Fibroblast of lung (primary cell): Measurements from ENCODE around the gene CHST12.

ENCODE experiments used
- EZH2 ChIP-seq: IDR thresholded peaks from 2 replicates; pipeline ENCODE4 v1.5.1; 2012; ENCODE audit warnings: low read length, control low read depth, mild to moderate bottlenecking; ENCODE audit errors: missing control alignments
- TF ChIP-seq, protein P1 (sequence below), 2 donors: IDR thresholded peaks in 1 of 2; conservative IDR thresholded peaks in 1 of 2; 1 replicate in 1 of 2; 2 replicates in 1 of 2; pipeline ENCODE4 v1.5.1; 2011 to 2012; ENCODE audit warnings: low read length in 2 of 2, control low read depth in 1 of 2, inconsistent platforms in 1 of 2, low read depth in 1 of 2, mild to moderate bottlenecking in 1 of 2

DNA sequence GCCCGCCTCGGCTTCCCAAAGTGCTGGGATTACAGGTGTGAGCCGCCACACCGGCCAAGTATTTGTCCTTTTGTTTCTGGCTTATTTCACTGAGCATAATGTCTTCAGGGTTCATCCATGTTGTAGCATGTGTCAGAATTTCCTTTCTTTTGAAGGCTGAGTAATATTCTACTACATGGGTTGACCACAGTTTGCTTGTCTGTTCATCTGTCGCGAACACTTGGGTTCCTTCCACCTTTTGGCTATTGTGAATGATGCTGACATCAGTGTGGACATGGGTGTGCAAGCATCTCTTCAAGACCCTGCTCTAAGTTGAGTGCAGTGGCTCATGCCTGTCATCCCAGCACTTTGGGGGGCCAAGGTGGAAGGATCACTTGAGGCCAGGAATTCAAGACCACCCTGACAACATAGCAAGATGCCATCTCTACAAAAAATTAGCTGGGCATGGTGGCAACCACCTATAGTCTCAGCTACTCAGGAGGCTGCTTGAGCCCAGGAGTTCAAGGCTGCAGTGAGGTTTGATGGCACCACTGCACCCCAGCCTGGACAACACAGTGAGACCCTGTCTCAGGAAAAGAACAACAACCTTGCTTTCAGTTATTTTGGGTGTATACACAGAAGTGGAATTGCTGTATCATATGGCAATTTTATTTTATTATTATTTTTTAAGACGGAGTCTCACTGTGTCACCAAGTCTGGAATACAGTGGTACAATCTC, 17.0 kb downstream of the CHST12 start:
- TF ChIP-seq, protein P1, sequence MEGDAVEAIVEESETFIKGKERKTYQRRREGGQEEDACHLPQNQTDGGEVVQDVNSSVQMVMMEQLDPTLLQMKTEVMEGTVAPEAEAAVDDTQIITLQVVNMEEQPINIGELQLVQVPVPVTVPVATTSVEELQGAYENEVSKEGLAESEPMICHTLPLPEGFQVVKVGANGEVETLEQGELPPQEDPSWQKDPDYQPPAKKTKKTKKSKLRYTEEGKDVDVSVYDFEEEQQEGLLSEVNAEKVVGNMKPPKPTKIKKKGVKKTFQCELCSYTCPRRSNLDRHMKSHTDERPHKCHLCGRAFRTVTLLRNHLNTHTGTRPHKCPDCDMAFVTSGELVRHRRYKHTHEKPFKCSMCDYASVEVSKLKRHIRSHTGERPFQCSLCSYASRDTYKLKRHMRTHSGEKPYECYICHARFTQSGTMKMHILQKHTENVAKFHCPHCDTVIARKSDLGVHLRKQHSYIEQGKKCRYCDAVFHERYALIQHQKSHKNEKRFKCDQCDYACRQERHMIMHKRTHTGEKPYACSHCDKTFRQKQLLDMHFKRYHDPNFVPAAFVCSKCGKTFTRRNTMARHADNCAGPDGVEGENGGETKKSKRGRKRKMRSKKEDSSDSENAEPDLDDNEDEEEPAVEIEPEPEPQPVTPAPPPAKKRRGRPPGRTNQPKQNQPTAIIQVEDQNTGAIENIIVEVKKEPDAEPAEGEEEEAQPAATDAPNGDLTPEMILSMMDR (conservative IDR thresholded peaks at IDR 0.05 in 1 of 2, IDR thresholded peaks at IDR 0.05 in 1 of 2; ENCODE audit: low read depth in 1 of 2, low read length in 2 of 2) = no peak
- TF ChIP-seq EZH2 = no peak
